ENCODE data around the gene NKAPD1.
"Not testable (repeated sequence)": the region's sequence is repeated elsewhere in the genome, so short reads cannot be mapped to it uniquely, and the experiment has no call there.

Gene NKAPD1

GRCh38 chr11:112073941-112074811, at the start of gene NKAPD1, which contains the start of gene PIH1D2:
NKAPD1 (plus strand) TSS chr11:112074299; CDS start chr11:112075575, 1,276 bp downstream.
PIH1D2 (minus strand) TSS chr11:112074017; CDS start chr11:112073174, 843 bp downstream.
- peak; percentile 82 to 89 for DNase-seq

GRCh38 chr11:112024773-112025678, 49.1 kb upstream of the NKAPD1 start, which contains the start of gene DLAT:
DLAT (plus strand) TSS chr11:112025408; CDS start chr11:112025473, 65 bp downstream.
- peak; percentile 82 to 87 for DNase-seq

- no peak for DNase-seq
These were observed 48.4 kb upstream of the NKAPD1 start for GRCh38 chr11:112025707-112026106.

GRCh38 chr11:112026784-112027410, 47.2 kb upstream of the NKAPD1 start:
- DNase-seq = not testable (repeated sequence)

- no peak for DNase-seq
These were observed 44.6 kb upstream of the NKAPD1 start for GRCh38 chr11:112029460-112029859.

GRCh38 chr11:112033902-112034301, 40.2 kb upstream of the NKAPD1 start:
- no peak for DNase-seq

- DNase-seq = no peak
These were observed 36.6 kb upstream of the NKAPD1 start for GRCh38 chr11:112037527-112037926.

- DNase-seq = no peak
These were observed 31.7 kb upstream of the NKAPD1 start for GRCh38 chr11:112042161-112042960.

- no peak for DNase-seq
These were observed 31.2 kb upstream of the NKAPD1 start for GRCh38 chr11:112042961-112043304.

GRCh38 chr11:112044961-112045360, 29.1 kb upstream of the NKAPD1 start:
- DNase-seq = no peak

- DNase-seq = not testable (repeated sequence)
These were observed 27.5 kb upstream of the NKAPD1 start for GRCh38 chr11:112046647-112047046.

- DNase-seq = not testable (repeated sequence)
These were observed 25.8 kb upstream of the NKAPD1 start for GRCh38 chr11:112048256-112048655.

GRCh38 chr11:112049777-112050176, 24.3 kb upstream of the NKAPD1 start:
- DNase-seq = no peak

GRCh38 chr11:112050721-112051120, 23.4 kb upstream of the NKAPD1 start:
- no peak for DNase-seq

- no peak for DNase-seq
These were observed 22.3 kb upstream of the NKAPD1 start for GRCh38 chr11:112051768-112052167.

GRCh38 chr11:112057170-112057569, 16.9 kb upstream of the NKAPD1 start:
- no peak for DNase-seq

- DNase-seq = no peak
These were observed 16.0 kb upstream of the NKAPD1 start for GRCh38 chr11:112058103-112058502.

- DNase-seq = no peak
These were observed 11.2 kb upstream of the NKAPD1 start for GRCh38 chr11:112062923-112063322.

GRCh38 chr11:112082729-112083128, 8.6 kb downstream of the NKAPD1 start:
- no peak for DNase-seq

GRCh38 chr11:112085822-112086421, 11.8 kb downstream of the NKAPD1 start:
- peak in 1 of 2 donors; percentile 31 for DNase-seq

- DNase-seq = peak; percentile 97 to 98
These were observed 12.5 kb downstream of the NKAPD1 start, which contains the start of the genes SDHD and TIMM8B for GRCh38 chr11:112086422-112087191. SDHD (plus strand) TSS chr11:112086873; CDS start chr11:112086908, 35 bp downstream. TIMM8B (minus strand) TSS chr11:112086756; CDS start chr11:112086723, 33 bp downstream.
